ENCODE results near the gene PCCA. TPM values are rescaled to one million over a fixed set of nuclear protein-coding genes. Genes with fewer than 3 reads are reported as not detected.
"Not testable (repeated sequence)": the region's sequence is repeated elsewhere in the genome, so short reads cannot be mapped to it uniquely, and the experiment has no call there.

The PCCA gene
- total and polyA plus RNA-seq, 12 donors: 27.6 to 176 (median 97.7) TPM

DNA sequence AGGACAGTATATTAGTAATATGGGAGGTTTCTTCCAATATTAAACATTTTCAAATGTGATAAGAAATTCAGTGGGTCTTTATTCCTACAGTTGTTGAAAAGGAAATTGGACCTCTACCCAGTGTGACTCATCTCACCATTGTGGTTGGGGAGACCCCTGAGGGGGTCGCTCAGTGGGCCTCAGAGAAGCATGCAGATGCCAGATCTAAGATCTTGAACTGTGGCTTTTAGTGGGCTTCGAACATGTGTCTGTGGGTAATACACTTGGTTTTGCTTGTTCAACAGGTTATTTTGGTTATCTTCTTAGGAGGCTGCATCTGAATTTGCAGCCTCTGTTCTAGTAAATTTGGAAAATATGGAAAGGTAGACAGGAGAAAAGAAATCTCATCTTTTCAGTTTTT, 132.3 kb downstream of the PCCA start:
- Histone ChIP-seq H3K4me3 (no peak overlapping the region), H3K27me3 (no peaks in the 10 kb centered on the region), H3K9me3 (replicated peaks in 1 of 3) (no peaks in the 10 kb centered on the region), H3K27ac (no peak overlapping the region), H3K36me3 (replicated peaks in 1 of 2) (no peaks in the 10 kb centered on the region), H3K4me1 (replicated peaks in 1 of 2) (no peaks in the 10 kb centered on the region)
- TF ChIP-seq, protein P1, sequence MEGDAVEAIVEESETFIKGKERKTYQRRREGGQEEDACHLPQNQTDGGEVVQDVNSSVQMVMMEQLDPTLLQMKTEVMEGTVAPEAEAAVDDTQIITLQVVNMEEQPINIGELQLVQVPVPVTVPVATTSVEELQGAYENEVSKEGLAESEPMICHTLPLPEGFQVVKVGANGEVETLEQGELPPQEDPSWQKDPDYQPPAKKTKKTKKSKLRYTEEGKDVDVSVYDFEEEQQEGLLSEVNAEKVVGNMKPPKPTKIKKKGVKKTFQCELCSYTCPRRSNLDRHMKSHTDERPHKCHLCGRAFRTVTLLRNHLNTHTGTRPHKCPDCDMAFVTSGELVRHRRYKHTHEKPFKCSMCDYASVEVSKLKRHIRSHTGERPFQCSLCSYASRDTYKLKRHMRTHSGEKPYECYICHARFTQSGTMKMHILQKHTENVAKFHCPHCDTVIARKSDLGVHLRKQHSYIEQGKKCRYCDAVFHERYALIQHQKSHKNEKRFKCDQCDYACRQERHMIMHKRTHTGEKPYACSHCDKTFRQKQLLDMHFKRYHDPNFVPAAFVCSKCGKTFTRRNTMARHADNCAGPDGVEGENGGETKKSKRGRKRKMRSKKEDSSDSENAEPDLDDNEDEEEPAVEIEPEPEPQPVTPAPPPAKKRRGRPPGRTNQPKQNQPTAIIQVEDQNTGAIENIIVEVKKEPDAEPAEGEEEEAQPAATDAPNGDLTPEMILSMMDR (IDR thresholded peaks at IDR 0.05): no peak
- TF ChIP-seq POLR2A (IDR thresholded peaks at IDR 0.05): no peak
- intact Hi-C loops (cut with DNase I): no loop called here
- WGBS, 4 donors: 80 to 94% (median 89%) methylated on average over 2 of the region's 2 CpGs
- no peak for DNase-seq

DNA sequence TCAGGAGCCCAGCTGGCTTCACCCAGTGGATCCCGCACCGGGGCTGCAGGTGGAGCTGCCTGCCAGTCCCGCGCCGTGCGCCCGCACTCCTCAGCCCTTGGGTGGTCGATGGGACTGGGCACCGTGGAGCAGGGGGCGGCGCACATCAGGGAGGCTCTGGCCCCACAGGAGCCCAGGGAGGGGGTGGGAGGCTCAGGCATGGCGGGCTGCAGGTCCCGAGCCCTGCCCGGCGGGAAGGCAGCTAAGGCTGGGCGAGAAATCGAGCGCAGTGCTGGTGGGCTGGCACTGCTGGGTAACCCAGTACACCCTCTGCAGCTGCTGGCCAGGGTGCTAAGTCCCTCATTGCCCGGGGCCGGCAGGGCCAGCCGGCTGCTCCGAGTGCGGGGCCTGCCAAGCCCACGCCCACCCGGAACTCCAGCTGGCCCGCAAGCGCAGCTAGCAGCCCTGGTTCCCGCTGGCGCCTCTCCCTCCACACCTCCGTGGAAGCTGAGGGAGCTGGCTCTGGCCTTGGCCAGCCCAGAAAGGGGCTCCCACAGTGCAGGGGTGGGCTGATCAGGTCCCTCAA, 135.2 kb downstream of the PCCA start:
- intact Hi-C loops (cut with DNase I); H3K4me3 ChIP-seq; H3K36me3 ChIP-seq (replicated peaks in 1 of 2); H3K27me3 ChIP-seq; DNase-seq; H3K27ac ChIP-seq; H3K9me3 ChIP-seq (replicated peaks in 1 of 3); H3K4me1 ChIP-seq (replicated peaks in 1 of 2): not testable (repeated sequence)
- whole genome bisulfite sequencing, 4 donors: 91 to 100% (median 96%) methylated on average over 1 to 30 of the region's 30 CpGs

DNA sequence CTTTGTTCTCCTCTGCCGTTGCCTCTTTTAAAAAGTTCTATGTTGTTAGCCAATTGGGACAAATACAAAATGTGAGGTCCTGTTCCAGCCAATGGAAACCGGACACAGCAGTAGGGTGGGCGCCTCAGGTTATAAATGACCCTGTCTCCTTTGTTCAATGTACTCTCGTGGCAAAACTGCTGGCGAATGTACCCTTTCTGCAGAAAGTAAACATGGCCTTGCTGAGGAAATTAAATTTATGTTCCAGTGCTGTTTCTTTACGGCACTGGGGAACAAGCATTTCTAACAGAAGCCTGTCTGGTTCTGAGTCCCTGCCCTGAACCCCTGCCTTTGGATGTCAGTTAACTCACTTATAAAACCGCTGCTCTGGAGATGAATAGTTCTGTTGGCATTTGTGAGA, 140.7 kb downstream of the PCCA start:
- Histone ChIP-seq H3K9me3 (replicated peaks in 1 of 3) (no peaks in the 10 kb centered on the region), H3K4me1 (replicated peaks in 1 of 2) (peaks cover 0 to 8% of the 10 kb centered on the region in 2 donors)

DNA sequence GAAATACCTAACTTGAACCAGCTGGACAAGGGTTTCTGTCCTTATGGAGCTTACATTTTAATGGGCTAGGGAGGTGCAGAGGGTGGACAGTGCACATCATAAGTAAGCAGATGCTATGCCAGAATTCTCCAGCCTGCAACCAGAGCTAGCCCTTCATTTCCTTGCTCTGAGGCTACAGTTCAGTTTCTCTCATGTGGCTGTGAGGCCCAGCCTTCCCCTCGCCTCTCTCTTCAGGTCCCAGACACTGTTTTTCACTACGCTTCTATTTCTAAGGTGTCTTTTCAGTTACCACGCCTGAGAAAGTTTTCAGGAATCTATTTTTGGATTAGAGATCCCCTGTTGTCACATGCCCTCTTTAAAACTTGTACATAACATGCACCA, 141.9 kb downstream of the PCCA start:
- Histone ChIP-seq H3K36me3 (replicated peaks in 1 of 2) (no peaks in the 10 kb centered on the region), H3K27me3 (no peaks in the 10 kb centered on the region), H3K9me3 (replicated peaks in 1 of 3) (no peaks in the 10 kb centered on the region), H3K4me1 (replicated peaks in 1 of 2) (peaks cover 0 to 18% of the 10 kb centered on the region in 2 donors), H3K27ac (no peak overlapping the region), H3K4me3 (no peak overlapping the region)
- TF ChIP-seq POLR2A (IDR thresholded peaks at IDR 0.05): no peak
- TF ChIP-seq, protein P1 (IDR thresholded peaks at IDR 0.05): no peak
- DNase-seq: no peak
- 89 to 97% (median 95%) methylated on average over 3 of the region's 3 CpGs for WGBS, 4 donors
- intact Hi-C loops (cut with DNase I): loop anchor here in 1 of 2 donors (10.0 kb wide), 1 partner anchor 284 kb away; no protein-coding TSS in a partner anchor

More for the DNA sequence above, 140.7 kb downstream of the PCCA start:
- Histone ChIP-seq H3K27me3 (no peaks in the 10 kb centered on the region), H3K27ac (no peak overlapping the region), H3K4me3 (no peak overlapping the region), H3K36me3 (replicated peaks in 1 of 2) (no peaks in the 10 kb centered on the region)
- 92 to 93% (median 93%) methylated on average over 7 of the region's 7 CpGs for WGBS, 4 donors
- intact Hi-C loops (cut with DNase I): loop anchor here in 1 of 2 donors (10.0 kb wide), 1 partner anchor 285 kb away; no protein-coding TSS in a partner anchor
- no peak for DNase-seq
- no peak for TF ChIP-seq POLR2A (IDR thresholded peaks at IDR 0.05)
- TF ChIP-seq, protein P1 (IDR thresholded peaks at IDR 0.05): no peak

DNA sequence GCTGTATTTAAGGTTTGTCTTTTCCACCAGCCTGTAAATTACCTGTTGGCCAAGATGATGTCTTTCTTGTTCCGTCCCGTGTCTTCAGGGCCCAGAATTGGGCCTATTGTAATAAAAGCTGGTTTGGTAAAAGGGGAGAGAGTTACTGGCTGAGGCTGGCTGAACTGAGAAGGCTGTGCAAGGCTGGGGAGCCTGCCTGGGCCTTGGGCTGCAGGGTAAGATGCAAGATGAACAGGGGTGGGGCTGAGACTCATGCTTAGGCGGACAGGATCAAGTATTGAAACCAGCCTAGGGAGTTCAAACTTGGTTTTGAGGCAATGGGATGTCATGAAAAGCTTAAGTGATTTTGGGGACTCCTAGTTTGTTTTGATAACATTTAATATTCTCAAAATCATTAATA, 142.3 kb downstream of the PCCA start:
- DNase-seq: no peak
- intact Hi-C loops (cut with DNase I): loop anchor here in 1 of 2 donors (10.0 kb wide), 1 partner anchor 284 kb away; no protein-coding TSS in a partner anchor
- Histone ChIP-seq H3K27ac (no peak overlapping the region), H3K4me1 (replicated peaks in 1 of 2) (peaks cover 0 to 18% of the 10 kb centered on the region in 2 donors), H3K27me3 (no peaks in the 10 kb centered on the region), H3K9me3 (replicated peaks in 1 of 3) (no peaks in the 10 kb centered on the region), H3K4me3 (no peak overlapping the region), H3K36me3 (replicated peaks in 1 of 2) (no peaks in the 10 kb centered on the region)
- no peak for TF ChIP-seq POLR2A (IDR thresholded peaks at IDR 0.05)
- TF ChIP-seq, protein P1 (IDR thresholded peaks at IDR 0.05): no peak
- 96 to 100% (median 97%) methylated on average over 3 of the region's 3 CpGs for WGBS, 4 donors

All from adrenal gland (tissue), 12 donors.